Measurements from ENCODE around the gene NPW. TPM values are rescaled to one million over a fixed set of nuclear protein-coding genes. Genes with fewer than 3 reads are reported as not detected.

Gene NPW
- total RNA-seq, 1 donor from 2014 or later = not detected

DNA sequence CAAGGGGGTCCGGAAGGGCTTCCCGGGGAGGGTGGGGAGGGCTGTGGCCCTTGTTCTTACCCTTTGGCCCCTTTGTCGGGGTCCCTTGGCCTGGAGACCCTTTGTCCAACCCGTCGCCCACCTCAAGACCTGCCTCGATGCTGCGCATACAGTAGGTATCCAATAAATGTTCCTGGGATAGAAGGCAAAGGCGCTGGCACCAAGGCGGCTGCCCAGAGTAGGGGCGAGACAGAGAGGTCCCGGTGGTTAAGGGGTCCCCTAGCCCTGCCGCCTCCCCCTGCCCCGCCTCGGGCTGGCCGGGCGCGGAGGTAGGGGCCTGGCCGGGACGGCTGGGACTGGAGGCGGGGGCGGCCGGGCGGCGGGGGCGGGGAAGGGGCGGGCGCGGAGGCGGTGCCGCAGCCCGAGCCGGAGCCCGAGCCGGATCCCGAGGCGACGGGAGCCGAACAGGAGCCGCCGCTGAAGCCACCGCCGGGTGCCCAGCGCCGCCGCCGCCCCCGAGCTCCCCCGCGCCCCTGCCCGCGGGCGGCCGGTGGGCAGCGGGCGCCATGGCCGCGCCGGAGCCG is 7.0 kb downstream of the NPW start, which contains the start of gene NHERF2:
Gene NHERF2, plus strand, starts transcription at position 442 of the 563 bp plus-strand sequence. Its CDS starts 104 bp downstream, at position 546.
- FAIRE-seq = no peak
- H3K27me3 ChIP-seq (ENCODE audit: control insufficient read depth, insufficient read depth, low read length) = no peaks in the 10 kb centered on the region
- no peak for DNase-seq (ENCODE audit: low read depth)
- TF ChIP-seq, protein P1, sequence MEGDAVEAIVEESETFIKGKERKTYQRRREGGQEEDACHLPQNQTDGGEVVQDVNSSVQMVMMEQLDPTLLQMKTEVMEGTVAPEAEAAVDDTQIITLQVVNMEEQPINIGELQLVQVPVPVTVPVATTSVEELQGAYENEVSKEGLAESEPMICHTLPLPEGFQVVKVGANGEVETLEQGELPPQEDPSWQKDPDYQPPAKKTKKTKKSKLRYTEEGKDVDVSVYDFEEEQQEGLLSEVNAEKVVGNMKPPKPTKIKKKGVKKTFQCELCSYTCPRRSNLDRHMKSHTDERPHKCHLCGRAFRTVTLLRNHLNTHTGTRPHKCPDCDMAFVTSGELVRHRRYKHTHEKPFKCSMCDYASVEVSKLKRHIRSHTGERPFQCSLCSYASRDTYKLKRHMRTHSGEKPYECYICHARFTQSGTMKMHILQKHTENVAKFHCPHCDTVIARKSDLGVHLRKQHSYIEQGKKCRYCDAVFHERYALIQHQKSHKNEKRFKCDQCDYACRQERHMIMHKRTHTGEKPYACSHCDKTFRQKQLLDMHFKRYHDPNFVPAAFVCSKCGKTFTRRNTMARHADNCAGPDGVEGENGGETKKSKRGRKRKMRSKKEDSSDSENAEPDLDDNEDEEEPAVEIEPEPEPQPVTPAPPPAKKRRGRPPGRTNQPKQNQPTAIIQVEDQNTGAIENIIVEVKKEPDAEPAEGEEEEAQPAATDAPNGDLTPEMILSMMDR (IDR thresholded peaks at IDR 0.05; ENCODE audit: insufficient read depth, low read length, severe bottlenecking) = no peak
- H3K36me3 ChIP-seq (ENCODE audit: control insufficient read depth, insufficient read depth, low read length) = no peaks in the 10 kb centered on the region
- peak within 1 kb of the TSS; percentile 31 for H3K4me3 ChIP-seq (ENCODE audit: low read depth, low read length)

DNA sequence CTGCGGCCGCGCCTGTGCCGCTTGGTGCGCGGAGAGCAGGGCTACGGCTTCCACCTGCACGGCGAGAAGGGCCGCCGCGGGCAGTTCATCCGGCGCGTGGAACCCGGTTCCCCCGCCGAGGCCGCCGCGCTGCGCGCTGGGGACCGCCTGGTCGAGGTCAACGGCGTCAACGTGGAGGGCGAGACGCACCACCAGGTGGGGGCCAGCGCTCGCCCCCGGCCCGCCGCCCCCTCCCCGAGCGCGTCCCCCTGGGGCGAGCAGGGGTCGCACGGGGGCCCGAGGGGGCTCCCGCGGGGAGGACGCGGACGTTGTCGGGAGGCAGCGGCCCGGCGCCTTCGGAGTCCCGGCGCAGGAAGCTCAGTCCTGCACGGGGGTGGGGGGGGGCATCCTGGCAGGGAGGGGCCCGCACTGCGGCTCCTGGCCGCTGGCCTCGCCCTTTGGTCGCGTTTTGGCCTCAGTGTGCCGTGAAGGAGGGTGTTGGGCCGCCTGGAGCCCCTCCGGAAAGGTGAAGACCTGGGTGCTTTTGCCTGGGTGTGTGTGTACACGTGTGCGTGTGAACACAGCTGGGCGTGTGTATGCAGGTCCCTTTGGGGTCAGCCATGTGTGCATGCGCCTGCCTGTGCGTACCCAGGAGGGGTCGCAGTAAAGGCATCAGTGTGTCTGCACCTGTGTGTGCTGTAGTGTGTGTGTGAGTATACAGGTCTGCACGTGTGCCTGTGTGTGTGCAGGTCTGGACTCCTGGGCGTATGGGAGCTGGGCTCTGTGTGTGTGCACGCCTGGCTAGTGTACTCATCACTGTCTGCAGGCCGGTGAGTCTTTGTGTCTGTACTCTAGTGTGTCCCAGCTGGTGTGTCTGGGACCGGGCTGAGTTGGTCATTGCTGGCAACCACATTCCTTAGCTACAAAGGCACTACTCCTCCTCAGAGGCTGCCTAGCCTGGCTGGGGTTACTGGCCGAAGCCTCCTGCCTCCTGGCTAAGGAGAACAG is 7.7 kb downstream of the NPW start:
- TF ChIP-seq, protein P1 (IDR thresholded peaks at IDR 0.05; ENCODE audit: insufficient read depth, low read length, severe bottlenecking) = no peak
- H3K27me3 ChIP-seq (ENCODE audit: control insufficient read depth, insufficient read depth, low read length) = no peaks in the 10 kb centered on the region
- no peaks in the 10 kb centered on the region for H3K36me3 ChIP-seq (ENCODE audit: control insufficient read depth, insufficient read depth, low read length)
- DNase-seq (ENCODE audit: low read depth) (peak; percentile 33), FAIRE-seq (peak; percentile 82)
- H3K4me3 ChIP-seq (ENCODE audit: low read depth, low read length) = peak overlapping the region; percentile 31

DNA sequence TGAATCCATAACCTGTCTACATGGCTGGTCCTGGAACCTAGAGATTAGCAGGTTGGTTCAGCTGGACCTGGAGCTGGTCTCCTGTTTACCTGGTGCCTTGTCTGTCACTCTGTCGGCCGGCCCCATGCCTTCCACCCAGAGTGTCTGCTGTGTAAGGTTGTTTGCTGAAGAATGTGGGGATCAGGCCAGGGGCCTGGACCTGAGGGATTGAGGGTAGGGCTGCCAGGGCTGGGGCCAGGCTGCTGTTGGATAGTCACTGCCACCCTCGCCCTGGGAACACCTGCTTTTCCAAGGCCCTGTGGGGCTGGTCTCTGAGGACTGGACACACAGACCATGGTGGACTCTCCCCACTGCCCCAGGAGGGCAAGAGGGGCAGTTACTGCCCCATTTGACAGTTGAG is 8.6 kb downstream of the NPW start:
- Histone ChIP-seq H3K4me3 (ENCODE audit: low read depth, low read length) (no peak overlapping the region), H3K27me3 (ENCODE audit: control insufficient read depth, insufficient read depth, low read length) (no peaks in the 10 kb centered on the region), H3K36me3 (ENCODE audit: control insufficient read depth, insufficient read depth, low read length) (no peaks in the 10 kb centered on the region)
- DNase-seq (ENCODE audit: low read depth) (no peak), FAIRE-seq (no peak)
- TF ChIP-seq, protein P1 (IDR thresholded peaks at IDR 0.05; ENCODE audit: insufficient read depth, low read length, severe bottlenecking) = no peak

DNA sequence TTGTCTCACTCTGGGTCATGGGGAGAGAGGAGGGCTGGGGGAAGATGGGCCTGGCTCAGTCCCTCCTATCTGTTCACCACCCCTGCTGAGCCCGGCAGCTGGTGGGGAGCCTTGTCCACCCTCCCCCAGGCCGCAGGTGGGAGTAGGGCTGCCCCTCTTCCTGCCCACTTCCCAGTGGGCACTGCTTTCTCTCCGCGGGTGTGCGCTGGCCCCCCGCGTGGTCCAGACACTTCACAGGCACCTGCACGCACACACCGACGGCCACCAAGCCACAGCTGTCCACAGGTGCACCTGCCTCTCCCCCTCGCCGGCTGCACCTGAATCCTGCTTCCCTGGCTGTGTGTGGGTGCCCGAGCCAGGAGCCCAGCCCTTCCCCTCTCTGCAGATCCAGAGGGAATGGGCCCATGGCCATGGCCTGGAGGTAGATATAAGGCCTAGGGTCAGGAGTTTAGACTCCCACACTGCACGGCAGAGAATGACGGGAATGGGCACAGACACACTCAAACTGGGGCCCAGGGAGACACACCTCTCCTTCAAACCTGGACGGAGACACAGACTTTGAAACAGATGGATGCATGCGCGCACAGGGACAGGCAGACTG is 9.1 kb downstream of the NPW start:
- DNase-seq (ENCODE audit: low read depth) (no peak), FAIRE-seq (no peak)
- Histone ChIP-seq H3K4me3 (ENCODE audit: low read depth, low read length) (no peak overlapping the region), H3K27me3 (ENCODE audit: control insufficient read depth, insufficient read depth, low read length) (no peaks in the 10 kb centered on the region), H3K36me3 (ENCODE audit: control insufficient read depth, insufficient read depth, low read length) (no peaks in the 10 kb centered on the region)
- TF ChIP-seq, protein P1 (IDR thresholded peaks at IDR 0.05; ENCODE audit: insufficient read depth, low read length, severe bottlenecking) = no peak

DNA sequence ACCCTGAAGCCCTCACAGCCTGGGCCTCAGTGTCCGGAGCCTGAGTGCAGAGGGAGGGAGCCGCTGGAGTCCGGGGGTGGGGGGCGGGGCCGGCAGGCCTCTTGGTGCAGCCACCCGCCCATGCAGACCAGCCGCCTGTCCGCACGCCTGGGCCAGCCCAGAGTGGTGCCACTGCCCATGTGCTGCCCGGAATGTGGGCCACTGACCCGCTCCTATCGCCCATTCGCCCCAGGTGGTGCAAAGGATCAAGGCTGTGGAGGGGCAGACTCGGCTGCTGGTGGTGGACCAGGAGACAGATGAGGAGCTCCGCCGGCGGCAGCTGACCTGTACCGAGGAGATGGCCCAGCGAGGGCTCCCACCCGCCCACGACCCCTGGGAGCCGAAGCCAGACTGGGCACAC is 9.8 kb downstream of the NPW start:
- Histone ChIP-seq H3K27me3 (ENCODE audit: control insufficient read depth, insufficient read depth, low read length) (no peaks in the 10 kb centered on the region), H3K36me3 (ENCODE audit: control insufficient read depth, insufficient read depth, low read length) (no peaks in the 10 kb centered on the region), H3K4me3 (ENCODE audit: low read depth, low read length) (no peak overlapping the region)
- TF ChIP-seq, protein P1 (IDR thresholded peaks at IDR 0.05; ENCODE audit: insufficient read depth, low read length, severe bottlenecking) = no peak
- DNase-seq (ENCODE audit: low read depth) (no peak), FAIRE-seq (no peak)

Measured in bronchial epithelial cell (primary cell).